PC-9 (cell line): ENCODE data around the gene CFL1. TPM values are rescaled to one million over a fixed set of nuclear protein-coding genes. Genes with fewer than 3 reads are reported as not detected.

Experiments
- BruUV-seq: library from RNA; stranded (reverse); fragments of 400-500 nt; replicated peaks from 2 replicates; lab custom pipeline; 2021; lab: Mats Ljungman, UMichigan
- CTCF ChIA-PET: fragments of 300-600 bp; sonication (Branson Sonifier 250); formaldehyde crosslinking; loops from one replicate; lab custom pipeline; 2022; ENCODE audit warnings: antibody characterized with exemption; lab: Charles Lee
- POLR2A ChIA-PET: fragments of 300-600 bp; sonication (Branson Sonifier 250); formaldehyde crosslinking; loops from one replicate; lab custom pipeline; 2022; ENCODE audit warnings: antibody characterized with exemption; ENCODE audit not compliant: unreplicated experiment; lab: Charles Lee
- DNase-seq, 2 experiments: peaks; one replicate each; pipeline versions ENCODE4 v3.0.0 to v3.0.0-alpha.2; 2015 to 2022; ENCODE audit warnings: mixed read lengths in 1 of 2
- H2AFZ ChIP-seq: fragments of 200-600 bp; sonication (generic); 2 replicates; pipeline ENCODE4 v1.8.1; 2017; ENCODE audit warnings: antibody characterized with exemption
- H3F3A ChIP-seq: fragments of 200-600 bp; sonication (generic); 2 replicates; pipeline ENCODE4 v1.8.1; 2017; ENCODE audit warnings: antibody characterized with exemption, mild to moderate bottlenecking, low read depth; ENCODE audit not compliant: insufficient read depth
- H3K27ac ChIP-seq: fragments of 200-600 bp; sonication (generic); 2 replicates; pipeline ENCODE4 v1.6.1; 2016; ENCODE audit warnings: mixed run types
- H3K27me3 ChIP-seq: fragments of 200-600 bp; sonication (generic); 2 replicates; pipeline ENCODE4 v1.6.1; 2016; ENCODE audit warnings: low read depth, mixed run types; ENCODE audit not compliant: insufficient read depth
- H3K36me3 ChIP-seq: fragments of 200-600 bp; sonication (generic); 2 replicates; pipeline ENCODE4 v1.6.1; 2016; ENCODE audit warnings: low read depth, mixed run types
- H3K4me1 ChIP-seq: fragments of 200-600 bp; sonication (generic); replicated peaks from 2 replicates; pipeline ENCODE4 v1.6.1; 2016; ENCODE audit warnings: mixed run types; ENCODE audit not compliant: insufficient read depth
- H3K4me2 ChIP-seq: fragments of 200-600 bp; sonication (generic); 2 replicates; pipeline ENCODE4 v1.6.1; 2017; ENCODE audit warnings: mixed run types
- H3K4me3 ChIP-seq: fragments of 200-600 bp; sonication (generic); 2 replicates; pipeline ENCODE4 v1.6.1; 2016; ENCODE audit warnings: mixed run types
- H3K79me2 ChIP-seq: fragments of 200-600 bp; sonication (generic); 2 replicates; pipeline ENCODE4 v1.6.1; 2017; ENCODE audit warnings: low read depth, mixed run types
- H3K9me2 ChIP-seq: fragments of 200-600 bp; sonication (generic); 2 replicates; pipeline ENCODE4 v1.8.1; 2017; ENCODE audit warnings: mild to moderate bottlenecking; ENCODE audit not compliant: insufficient read depth
- H3K9me3 ChIP-seq: fragments of 200-600 bp; sonication (generic); 2 replicates; pipeline ENCODE4 v1.8.1; 2016; ENCODE audit warnings: low read depth; ENCODE audit not compliant: insufficient read depth
- H4K20me1 ChIP-seq: fragments of 200-600 bp; sonication (generic); 2 replicates; pipeline ENCODE4 v1.8.1; 2017; ENCODE audit not compliant: insufficient read depth
- EZH2 ChIP-seq: fragments of 200-600 bp; sonication (generic); IDR thresholded peaks from 2 replicates; pipeline ENCODE4 v1.8.0; 2017; ENCODE audit warnings: antibody characterized with exemption, low read depth
- intact Hi-C: fragments of 100-400 bp; cut with micrococcal nuclease; formaldehyde crosslinking; loops from one replicate; pipeline ENCODE4 v1.10.0; 2022; ENCODE audit not compliant: unreplicated experiment
- total RNA-seq: library from RNA; stranded (reverse); gene quantifications from 2 replicates; pipeline ENCODE4 v1.2.3, GENCODE V29; 2021
- TF ChIP-seq, protein P1 (sequence below): fragments of 200-600 bp; sonication (generic); conservative IDR thresholded peaks from 2 replicates; pipeline ENCODE4 v1.6.1; 2017; ENCODE audit warnings: mixed run types, antibody characterized with exemption, mild to moderate bottlenecking, moderate library complexity

The CFL1 gene
- total RNA-seq, 1 experiment from 2014 or later, result 1,798 TPM

DNA sequence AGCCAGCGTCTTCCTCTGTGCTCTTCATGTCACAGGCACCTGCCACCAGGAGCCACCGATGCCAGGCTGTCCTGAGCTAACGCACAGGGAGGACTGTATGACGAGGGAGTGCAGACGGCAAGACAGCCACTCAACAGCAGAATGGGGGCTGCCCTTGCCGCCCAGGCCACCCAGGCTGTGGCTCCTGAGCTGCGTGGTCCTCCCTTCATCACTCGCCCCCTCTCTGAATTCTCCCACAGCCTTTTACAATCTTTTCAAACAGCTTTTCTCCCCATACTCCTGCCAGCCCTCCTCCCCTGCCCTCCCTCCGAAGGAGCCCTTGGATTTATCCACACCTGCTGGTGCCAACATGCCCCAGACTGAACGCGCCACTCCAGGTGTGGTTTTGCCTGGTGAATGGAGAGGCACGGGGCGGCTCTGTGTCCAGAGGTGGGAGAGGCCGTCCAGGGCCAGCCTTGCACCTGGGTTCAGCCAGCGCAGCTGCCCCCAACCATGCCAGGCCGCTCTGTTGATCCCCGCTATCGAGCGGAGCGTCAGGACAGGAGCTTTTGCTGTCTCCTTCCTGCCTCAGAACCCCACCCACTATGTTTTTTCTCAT is 49.1 kb downstream of the CFL1 start:
- H3K27ac ChIP-seq, result no peak overlapping the region
- no peak for DNase-seq
- H3F3A ChIP-seq, result 0 out of 2 replicates have a peak, but pooled peaks cover 11% of the 10 kb centered on the region
- H3K79me2 ChIP-seq, result no peaks in the 10 kb centered on the region
- H3K9me3 ChIP-seq, result no peaks in the 10 kb centered on the region
- no peaks in the 10 kb centered on the region for H3K4me1 ChIP-seq
- no TSS peak for BruUV-seq
- no peak overlapping the region for H3K4me2 ChIP-seq
- no peak overlapping the region for H3K4me3 ChIP-seq
- H2AFZ ChIP-seq, result no peak overlapping the region
- no peaks in the 10 kb centered on the region for H3K36me3 ChIP-seq
- no peaks in the 10 kb centered on the region for H3K27me3 ChIP-seq
- ChIA-PET CTCF (interaction anchor here (0.6 to 1.5 kb wide), 2 partner anchors 24 to 30 kb away, joined by 3 read pairs; no protein-coding TSS in a partner anchor), POLR2A (interaction anchor here (0.5 kb wide), 1 partner anchor 32 kb away, joined by 4 read pairs; no protein-coding TSS in a partner anchor)
- TF ChIP-seq EZH2, result no peak
- TF ChIP-seq, protein P1, sequence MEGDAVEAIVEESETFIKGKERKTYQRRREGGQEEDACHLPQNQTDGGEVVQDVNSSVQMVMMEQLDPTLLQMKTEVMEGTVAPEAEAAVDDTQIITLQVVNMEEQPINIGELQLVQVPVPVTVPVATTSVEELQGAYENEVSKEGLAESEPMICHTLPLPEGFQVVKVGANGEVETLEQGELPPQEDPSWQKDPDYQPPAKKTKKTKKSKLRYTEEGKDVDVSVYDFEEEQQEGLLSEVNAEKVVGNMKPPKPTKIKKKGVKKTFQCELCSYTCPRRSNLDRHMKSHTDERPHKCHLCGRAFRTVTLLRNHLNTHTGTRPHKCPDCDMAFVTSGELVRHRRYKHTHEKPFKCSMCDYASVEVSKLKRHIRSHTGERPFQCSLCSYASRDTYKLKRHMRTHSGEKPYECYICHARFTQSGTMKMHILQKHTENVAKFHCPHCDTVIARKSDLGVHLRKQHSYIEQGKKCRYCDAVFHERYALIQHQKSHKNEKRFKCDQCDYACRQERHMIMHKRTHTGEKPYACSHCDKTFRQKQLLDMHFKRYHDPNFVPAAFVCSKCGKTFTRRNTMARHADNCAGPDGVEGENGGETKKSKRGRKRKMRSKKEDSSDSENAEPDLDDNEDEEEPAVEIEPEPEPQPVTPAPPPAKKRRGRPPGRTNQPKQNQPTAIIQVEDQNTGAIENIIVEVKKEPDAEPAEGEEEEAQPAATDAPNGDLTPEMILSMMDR, result no peak
- no peaks in the 10 kb centered on the region for H4K20me1 ChIP-seq
- no peaks in the 10 kb centered on the region for H3K9me2 ChIP-seq
- intact Hi-C loops, result no loop called here

DNA sequence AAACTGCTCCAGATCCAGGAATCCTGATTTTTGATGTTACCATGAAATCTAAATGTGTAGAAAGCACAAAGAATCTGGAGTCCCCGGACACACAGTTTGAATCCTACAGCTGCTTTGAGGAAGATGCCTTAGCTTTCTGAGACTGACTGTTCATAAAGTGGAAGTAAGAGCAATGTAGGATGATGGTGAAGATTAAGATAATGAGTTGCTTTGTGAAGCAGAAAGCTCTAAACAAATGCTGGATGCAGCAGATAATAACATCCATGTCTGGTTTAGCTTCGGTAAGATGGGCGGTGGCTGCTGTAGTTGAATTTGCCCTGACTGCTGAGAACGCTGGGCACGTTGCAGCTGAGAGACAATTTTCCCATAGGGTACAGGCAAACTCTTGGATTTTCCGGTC is 51.0 kb downstream of the CFL1 start:
- Histone ChIP-seq H3K79me2 (no peaks in the 10 kb centered on the region), H3F3A (0 out of 2 replicates have a peak, but pooled peaks cover 11% of the 10 kb centered on the region), H3K4me2 (no peak overlapping the region), H4K20me1 (no peaks in the 10 kb centered on the region), H3K36me3 (no peaks in the 10 kb centered on the region), H3K27me3 (no peaks in the 10 kb centered on the region), H2AFZ (no peak overlapping the region), H3K4me3 (no peak overlapping the region), H3K27ac (no peak overlapping the region), H3K9me2 (no peaks in the 10 kb centered on the region), H3K9me3 (no peaks in the 10 kb centered on the region), H3K4me1 (no peaks in the 10 kb centered on the region)
- intact Hi-C loops, result no loop called here
- BruUV-seq, result no TSS peak
- no peak for DNase-seq
- POLR2A ChIA-PET, result interaction anchor here (0.6 to 1.1 kb wide), 3 partner anchors 19 to 474 kb away, joined by 4 to 13 read pairs (median 4); partner anchors contain the start of gene PCNX3
- TF ChIP-seq, protein P1, result no peak
- TF ChIP-seq EZH2, result no peak
- CTCF ChIA-PET, result interaction anchor here (0.5 to 1.5 kb wide), 4 partner anchors 28 to 532 kb away, joined by 3 to 11 read pairs (median 6); no protein-coding TSS in a partner anchor

Other genes with a start within 250 kb of the CFL1 start
- gene MAP3K11, start 244.0 kb downstream of the CFL1 start, total RNA-seq, result 87.2 and 90.3 TPM in 2 replicates
- 76.9 and 85.9 TPM in 2 replicates for gene PCNX3, start 242.4 kb downstream of the CFL1 start, total RNA-seq
- gene SIPA1, start 220.1 kb downstream of the CFL1 start, total RNA-seq, result 65.6 and 81.3 TPM in 2 replicates
- gene RELA, start 195.3 kb downstream of the CFL1 start, total RNA-seq, result 59.5 and 86.8 TPM in 2 replicates
- 49.6 and 57.1 TPM in 2 replicates for gene KAT5, start 145.9 kb downstream of the CFL1 start, total RNA-seq
- 31.8 and 42.4 TPM in 2 replicates for gene RNASEH2C, start 137.4 kb downstream of the CFL1 start, total RNA-seq
- 20.8 and 28.0 TPM in 2 replicates for gene AP5B1, start 77.2 kb downstream of the CFL1 start, total RNA-seq
- 10.2 and 10.5 TPM in 2 replicates for gene OVOL1, start 71.1 kb downstream of the CFL1 start, total RNA-seq
- gene SNX32, start 24.2 kb downstream of the CFL1 start, total RNA-seq, result not detected in 2 replicates
- gene MUS81, start 2.3 kb upstream of the CFL1 start, total RNA-seq, result 62.7 and 64.2 TPM in 2 replicates
- gene EFEMP2, start 14.6 kb upstream of the CFL1 start, total RNA-seq, result 18.1 and 32.3 TPM in 2 replicates
- not detected in 2 replicates for gene CTSW, start 21.7 kb upstream of the CFL1 start, total RNA-seq
- 105 and 141 TPM in 2 replicates for gene FIBP, start 30.3 kb upstream of the CFL1 start, total RNA-seq
- 45.0 and 95.0 TPM in 2 replicates for gene CCDC85B, start 32.5 kb upstream of the CFL1 start, total RNA-seq
- 58.8 and 69.9 TPM in 2 replicates for gene FOSL1, start 42.2 kb upstream of the CFL1 start, total RNA-seq
- 36.5 and 43.9 TPM in 2 replicates for gene C11orf68, start 60.9 kb upstream of the CFL1 start, total RNA-seq
- 196 and 220 TPM in 2 replicates for gene DRAP1, start 61.2 kb upstream of the CFL1 start, total RNA-seq
- gene TSGA10IP, start 87.3 kb upstream of the CFL1 start, total RNA-seq, result not detected in 2 replicates
- gene SART1, start 103.6 kb upstream of the CFL1 start, total RNA-seq, result 74.6 and 78.8 TPM in 2 replicates
- 42.9 and 55.2 TPM in 2 replicates for gene EIF1AD, start 144.0 kb upstream of the CFL1 start, total RNA-seq
- 386 and 513 TPM in 2 replicates for gene BANF1, start 144.3 kb upstream of the CFL1 start, total RNA-seq
- 52.0 and 58.5 TPM in 2 replicates for gene CST6, start 153.8 kb upstream of the CFL1 start, total RNA-seq
- 2.3 and 4.2 TPM in 2 replicates for gene CATSPER1, start 168.3 kb upstream of the CFL1 start, total RNA-seq
- gene GAL3ST3, start 191.0 kb upstream of the CFL1 start, total RNA-seq, result not detected in 2 replicates
- gene SF3B2, start 194.2 kb upstream of the CFL1 start, total RNA-seq, result 221 and 224 TPM in 2 replicates
- 100 and 102 TPM in 2 replicates for gene PACS1, start 212.1 kb upstream of the CFL1 start, total RNA-seq